Panc1 (cell line): ENCODE results near the gene APOC3. TPM values are rescaled to one million over a fixed set of nuclear protein-coding genes. Genes with fewer than 3 reads are reported as not detected.

Source experiments
- ATAC-seq: fragments of 200-7000 bp; cut with Tn5 transposase; 2 replicates; pipeline ENCODE4 v1.9.1; 2020; ENCODE audit warnings: mild to moderate bottlenecking, moderate library complexity
- BruUV-seq: library from RNA; stranded (reverse); fragments of 400-500 nt; replicated peaks from 2 replicates; lab custom pipeline; 2021; lab: Mats Ljungman, UMichigan
- CTCF ChIA-PET: fragments of 300-600 bp; sonication (Branson Sonifier 250); formaldehyde crosslinking; loops from one replicate; lab custom pipeline; 2022; ENCODE audit warnings: antibody characterized with exemption; lab: Charles Lee
- POLR2A ChIA-PET: fragments of 300-600 bp; sonication (Branson Sonifier 250); formaldehyde crosslinking; loops from one replicate; lab custom pipeline; 2022; ENCODE audit warnings: antibody characterized with exemption; lab: Charles Lee
- DNase-seq: peaks from one replicate; pipeline ENCODE4 v3.0.0-alpha.2; 2010; ENCODE audit warnings: low read depth, low spot score
- H3K27ac ChIP-seq: 2 replicates; pipeline ENCODE4 v1.5.1; 2011; ENCODE audit warnings: mild to moderate bottlenecking, low read length, inconsistent platforms
- H3K27me3 ChIP-seq: fragments of 200-500 bp; sonication (Bioruptor generic); 2 replicates; pipeline ENCODE4 v1.6.0; 2014; ENCODE audit warnings: low read length, inconsistent platforms; ENCODE audit not compliant: control insufficient read depth, insufficient read depth
- H3K36me3 ChIP-seq: fragments of 200-500 bp; sonication (Bioruptor generic); 2 replicates; pipeline ENCODE4 v1.5.1; 2014; ENCODE audit warnings: inconsistent platforms, mild to moderate bottlenecking, low read length, moderate library complexity; ENCODE audit not compliant: control insufficient read depth, insufficient read depth
- H3K4me1 ChIP-seq: 2 replicates; pipeline ENCODE4 v1.5.1; 2011; ENCODE audit warnings: inconsistent platforms, mild to moderate bottlenecking, low read length, moderate library complexity; ENCODE audit not compliant: control insufficient read depth, insufficient read depth
- H3K4me3 ChIP-seq, 2 experiments: 2 replicates each; pipeline ENCODE4 v1.5.1; 2011 to 2012; ENCODE audit warnings: low read depth in 2 of 2, low read length in 2 of 2, mild to moderate bottlenecking in 2 of 2, inconsistent platforms in 1 of 2, moderate library complexity in 1 of 2
- H3K9me3 ChIP-seq: fragments of 200-500 bp; sonication (Bioruptor generic); 2 replicates; pipeline ENCODE4 v1.5.1; 2014; ENCODE audit warnings: low read depth, mild to moderate bottlenecking, inconsistent platforms, low read length, moderate library complexity; ENCODE audit not compliant: control insufficient read depth, insufficient read depth
- CTCF ChIP-seq: fragments of 450-650 bp; IDR thresholded peaks from 2 replicates; pipeline ENCODE4 v1.5.1; 2017; ENCODE audit warnings: mild to moderate bottlenecking
- POLR2AphosphoS5 ChIP-seq: IDR thresholded peaks from 2 replicates; pipeline ENCODE4 v1.6.1; 2012; ENCODE audit warnings: mild to moderate bottlenecking, low read depth, low read length, moderate library complexity
- REST ChIP-seq, 2 experiments: IDR thresholded peaks; 2 replicates each; pipeline ENCODE4 v1.6.1; 2011 to 2012; ENCODE audit warnings: low read depth in 2 of 2, control low read depth in 1 of 2, low read length in 1 of 2, mild to moderate bottlenecking in 1 of 2, moderate library complexity in 1 of 2; ENCODE audit not compliant: insufficient read depth in 1 of 2
- SIN3A ChIP-seq: IDR thresholded peaks from 2 replicates; pipeline ENCODE4 v1.6.1; 2012; ENCODE audit warnings: low read depth, mild to moderate bottlenecking, low read length, moderate library complexity, borderline replicate concordance; ENCODE audit not compliant: insufficient read depth
- TCF7L2 ChIP-seq: IDR thresholded peaks from 2 replicates; pipeline ENCODE4 v1.6.1; 2011; ENCODE audit warnings: mild to moderate bottlenecking, low read depth, low read length, inconsistent platforms
- in situ Hi-C: cut with HindIII; loops from 2 replicates; pipeline ENCODE4 v1.10.0; 2016; ENCODE audit warnings: low sequenced_read_pairs, low pct_unique_long_range_greater_than_20kb
- intact Hi-C: fragments of 100-400 bp; cut with micrococcal nuclease; formaldehyde crosslinking; loops from one replicate; pipeline ENCODE4 v1.10.0; 2022; ENCODE audit not compliant: unreplicated experiment
- total RNA-seq: library from RNA; stranded (reverse); gene quantifications from one replicate; pipeline ENCODE4 v1.2.1, GENCODE V29; 2021; ENCODE audit not compliant: unreplicated experiment

APOC3 gene
- total RNA-seq, 1 experiment from 2014 or later = 1.2 TPM

- in situ Hi-C loops = no loop called here
Observed at GRCh38 chr11:116812109-116812508, 17.6 kb upstream of the APOC3 start.

GRCh38 chr11:116813170-116813569 lies 16.5 kb upstream of the APOC3 start:
- no peak for ATAC-seq
- in situ Hi-C loops = no loop called here
- Histone ChIP-seq H3K27ac (no peak overlapping the region), H3K36me3 (no peaks in the 10 kb centered on the region), H3K9me3 (no peaks in the 10 kb centered on the region), H3K27me3 (no peaks in the 10 kb centered on the region), H3K4me3 (no peak overlapping the region), H3K4me1 (no peaks in the 10 kb centered on the region)
- POLR2A ChIA-PET = interaction anchor here (0.5 kb wide), 1 partner anchor 38 kb away, joined by 8 read pairs; no protein-coding TSS in a partner anchor
- no peak for TF ChIP-seq REST (IDR thresholded peaks at IDR 0.05; ENCODE audit: insufficient read depth in 1 of 2, low read depth in 2 of 2, low read length in 1 of 2)
- no peak for TF ChIP-seq SIN3A
- TF ChIP-seq TCF7L2 = no peak
- no peak for TF ChIP-seq CTCF
- TF ChIP-seq POLR2AphosphoS5 = no peak
- DNase-seq = no peak
- no TSS peak for BruUV-seq
- CTCF ChIA-PET = no interaction called here
- intact Hi-C loops = no loop called here

More at GRCh38 chr11:116812109-116812508, 17.6 kb upstream of the APOC3 start:
- H3K4me1 ChIP-seq = no peaks in the 10 kb centered on the region
- CTCF ChIA-PET = no interaction called here
- DNase-seq (no peak), ATAC-seq (no peak)
- no TSS peak for BruUV-seq
- POLR2A ChIA-PET = no interaction called here
- no peaks in the 10 kb centered on the region for H3K27me3 ChIP-seq
- H3K27ac ChIP-seq = no peak overlapping the region
- no peaks in the 10 kb centered on the region for H3K9me3 ChIP-seq
- intact Hi-C loops = no loop called here
- H3K4me3 ChIP-seq = no peak overlapping the region
- no peak for TF ChIP-seq TCF7L2
- no peak for TF ChIP-seq SIN3A
- TF ChIP-seq CTCF = no peak
- TF ChIP-seq POLR2AphosphoS5 = no peak
- no peak for TF ChIP-seq REST (IDR thresholded peaks at IDR 0.05; ENCODE audit: insufficient read depth in 1 of 2, low read depth in 2 of 2, low read length in 1 of 2)
- no peaks in the 10 kb centered on the region for H3K36me3 ChIP-seq
